K562 (cell line): ENCODE data around the gene PSORS1C1. TPM values are rescaled to one million over a fixed set of nuclear protein-coding genes. Genes with fewer than 3 reads are reported as not detected.

ENCODE experiments used
- DACH1 ChIP-seq: fragments of 450-650 bp; IDR thresholded peaks from 2 replicates; pipeline ENCODE4 v1.6.1; 2018; ENCODE audit not compliant: partially characterized antibody
- ETV5 ChIP-seq: sonication (generic); formaldehyde crosslinking; IDR thresholded peaks from 2 replicates; pipeline ENCODE4 v1.4.0; 2020; ENCODE audit warnings: low read depth, mild to moderate bottlenecking, missing genetic modification reagents
- FOXJ3 ChIP-seq: sonication (generic); formaldehyde crosslinking; IDR thresholded peaks from 2 replicates; pipeline ENCODE4 v1.4.0; 2020; ENCODE audit warnings: mild to moderate bottlenecking, missing genetic modification reagents
- FOXK1 ChIP-seq: sonication (generic); formaldehyde crosslinking; IDR thresholded peaks from 2 replicates; pipeline ENCODE4 v1.8.0; 2022; ENCODE audit warnings: missing genetic modification reagents, mild to moderate bottlenecking, borderline replicate concordance
- HDGF ChIP-seq: fragments of 450-650 bp; IDR thresholded peaks from 2 replicates; pipeline ENCODE4 v1.6.1; 2016
- MAFG ChIP-seq: fragments of 450-650 bp; conservative IDR thresholded peaks from 2 replicates; pipeline ENCODE4 v1.6.1; 2016; ENCODE audit warnings: missing genetic modification characterization, missing compliant biosample characterization
- MYNN ChIP-seq, 2 experiments: sonication (generic); formaldehyde crosslinking in 1 of 2; IDR thresholded peaks; 2 replicates each; pipeline versions ENCODE4 v1.5.0 to v1.6.1; 2016 to 2020; ENCODE audit warnings: antibody characterized with exemption in 1 of 2, missing genetic modification reagents in 1 of 2
- NCOA1 ChIP-seq: fragments of 450-650 bp; IDR thresholded peaks from 2 replicates; pipeline ENCODE4 v1.6.1; 2016; ENCODE audit warnings: low read depth
- SIN3A ChIP-seq, 2 experiments: fragments of 150-350 bp in 1 of 2; IDR thresholded peaks; 2 replicates each; pipeline ENCODE4 v1.6.1; 2011 to 2016; ENCODE audit warnings: borderline replicate concordance in 2 of 2, low read depth in 2 of 2, low read length in 2 of 2, mild to moderate bottlenecking in 2 of 2, moderate library complexity in 2 of 2; ENCODE audit not compliant: control insufficient read depth in 1 of 2
- TAF15 ChIP-seq: fragments of 200-400 bp; formaldehyde crosslinking; IDR thresholded peaks from 2 replicates; pipeline ENCODE4 v1.6.1; 2017; ENCODE audit warnings: mild to moderate bottlenecking, low read depth, low read length, moderate library complexity
- TAF7 ChIP-seq: fragments of 450-650 bp; IDR thresholded peaks from 2 replicates; pipeline ENCODE4 v1.6.1; 2016; ENCODE audit warnings: missing genetic modification characterization, missing compliant biosample characterization
- ZBTB7A ChIP-seq: IDR thresholded peaks from 2 replicates; pipeline ENCODE4 v1.6.1; 2011; ENCODE audit warnings: low read depth, mild to moderate bottlenecking, low read length, moderate library complexity, borderline replicate concordance; ENCODE audit not compliant: control insufficient read depth
- ZKSCAN1 ChIP-seq: fragments of 150-350 bp; IDR thresholded peaks from 2 replicates; pipeline ENCODE4 v1.6.1; 2016; ENCODE audit warnings: low read depth, low read length
- ZNF134 ChIP-seq: fragments of 250-450 bp; sonication (Bioruptor Pico); conservative IDR thresholded peaks from 2 replicates; pipeline ENCODE4 v1.4.0; 2020
- ZNF644 ChIP-seq: fragments of 200-800 bp; sonication (Bioruptor generic); IDR thresholded peaks from 2 replicates; pipeline ENCODE4 v1.6.1; 2016; ENCODE audit warnings: low read depth, missing genetic modification characterization, missing compliant biosample characterization
- polyA plus RNA-seq, 8 experiments: library from polyadenylated mRNA; depleted of rRNA in 4 of 8; stranded (reverse) in 5 of 8; unstranded in 3 of 8; fragments of >200 nt; fragmentation: Nextera tagmentation in 2 of 8; fragmentation: Illumina TruSeq in 1 of 8; extraction: Ambion mirVana in 2 of 8; extraction: Trizol in 1 of 8; gene quantifications; 2 replicates each; pipeline versions ENCODE4 v1.2.1 to v1.2.3, GENCODE V29; 2011 to 2014; ENCODE audit warnings: inconsistent platforms in 1 of 8, missing spikeins in 1 of 8
- total RNA-seq, 7 experiments: library from RNA; depleted of rRNA in 6 of 7; stranded (reverse); fragments of >200 nt in 6 of 7; fragmentation: Illumina TruSeq in 2 of 7; extraction: Trizol in 2 of 7; gene quantifications; 2 replicates each; pipeline versions ENCODE4 v1.2.1 to v1.2.3, GENCODE V29; 2011 to 2021; ENCODE audit warnings: low replicate concordance in 1 of 7
- TF ChIP-seq, protein P1 (sequence below): conservative IDR thresholded peaks from 2 replicates; pipeline ENCODE4 v1.6.1; 2011; ENCODE audit warnings: low read depth, mild to moderate bottlenecking, low read length; ENCODE audit not compliant: control insufficient read depth
- TF ChIP-seq, protein P2 (sequence below): fragments of 250-450 bp; sonication (Bioruptor Pico); IDR thresholded peaks from 2 replicates; pipeline ENCODE4 v1.5.1; 2021; ENCODE audit warnings: mild to moderate bottlenecking
- TF ChIP-seq, protein P3 (sequence below): sonication (generic); formaldehyde crosslinking; IDR thresholded peaks from 2 replicates; pipeline ENCODE4 v1.8.1; 2023; ENCODE audit warnings: mild to moderate bottlenecking, missing genetic modification reagents

The PSORS1C1 gene
- total and polyA plus RNA-seq, 9 of the 15 experiments (the other 6 are each of a cell fraction or from before 2014, with no cell fraction given), result 0.11 TPM; not detected in 8

DNA sequence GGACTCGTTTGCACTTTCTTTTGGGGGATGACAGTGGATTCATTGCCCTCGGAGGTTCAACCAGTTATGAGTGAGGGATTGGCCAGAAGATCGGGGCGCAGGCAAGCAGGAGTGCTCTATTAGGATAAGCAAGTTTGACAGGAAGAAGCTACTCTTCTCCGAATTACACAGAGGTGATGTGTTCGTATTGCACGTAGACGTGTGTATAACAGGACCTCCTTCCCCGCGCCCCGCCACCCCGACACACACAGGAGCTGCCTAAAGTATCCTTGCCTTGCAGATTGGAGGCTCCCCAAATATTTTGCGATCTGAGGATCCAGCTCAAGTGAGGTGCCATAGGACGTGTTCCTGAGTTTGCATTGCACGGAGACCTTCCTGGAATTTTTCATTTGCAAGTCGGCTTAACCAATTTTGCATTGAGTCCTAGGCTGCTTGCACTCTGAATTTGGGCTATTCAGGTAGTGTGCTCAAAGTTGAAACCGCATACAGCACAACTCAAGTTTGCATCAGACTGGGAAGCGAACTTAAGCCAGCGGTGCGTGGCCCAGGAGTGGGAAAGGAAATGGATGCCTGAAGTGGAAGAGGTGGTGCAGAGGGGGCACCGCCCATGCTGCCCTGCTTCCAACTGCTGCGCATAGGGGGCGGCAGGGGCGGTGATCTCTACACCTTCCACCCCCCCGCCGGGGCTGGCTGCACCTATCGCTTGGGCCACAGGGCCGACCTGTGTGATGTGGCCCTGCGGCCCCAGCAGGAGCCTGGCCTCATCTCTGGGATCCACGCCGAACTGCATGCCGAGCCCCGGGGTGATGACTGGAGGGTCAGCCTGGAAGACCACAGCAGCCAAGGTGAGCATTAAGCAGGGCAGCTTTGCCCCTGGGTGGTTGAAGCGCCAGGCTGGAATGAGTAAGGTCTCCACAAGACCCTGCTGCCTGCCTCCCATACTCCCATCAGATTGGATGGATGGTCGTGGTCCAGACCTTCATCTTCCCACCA is 44.6 kb downstream of the PSORS1C1 start (continued):
- TF ChIP-seq, protein P1, sequence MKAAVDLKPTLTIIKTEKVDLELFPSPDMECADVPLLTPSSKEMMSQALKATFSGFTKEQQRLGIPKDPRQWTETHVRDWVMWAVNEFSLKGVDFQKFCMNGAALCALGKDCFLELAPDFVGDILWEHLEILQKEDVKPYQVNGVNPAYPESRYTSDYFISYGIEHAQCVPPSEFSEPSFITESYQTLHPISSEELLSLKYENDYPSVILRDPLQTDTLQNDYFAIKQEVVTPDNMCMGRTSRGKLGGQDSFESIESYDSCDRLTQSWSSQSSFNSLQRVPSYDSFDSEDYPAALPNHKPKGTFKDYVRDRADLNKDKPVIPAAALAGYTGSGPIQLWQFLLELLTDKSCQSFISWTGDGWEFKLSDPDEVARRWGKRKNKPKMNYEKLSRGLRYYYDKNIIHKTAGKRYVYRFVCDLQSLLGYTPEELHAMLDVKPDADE, result 0 out of 2 replicates have a peak, but pooled peaks have one; percentile 22
- TF ChIP-seq FOXJ3 (CRISPR knock-in tag) (no peak), MAFG (tag) (no peak), TAF15 (no peak), ETV5 (CRISPR knock-in tag) (no peak), HDGF (no peak), NCOA1 (no peak), MYNN (IDR thresholded peaks at IDR 0.05) (peak; percentile 42; the same call in 1 of the 2 replicates), MYNN (CRISPR knock-in tag; IDR thresholded peaks at IDR 0.05) (no peak), FOXK1 (CRISPR knock-in tag) (no peak), ZNF134 (no peak), DACH1 (no peak), SIN3A (IDR thresholded peaks at IDR 0.05; ENCODE audit: borderline replicate concordance in 2 of 2, control insufficient read depth in 1 of 2, low read depth in 2 of 2, low read length in 2 of 2) (0 out of 4 replicates have a peak, but pooled peaks of 1 of the 2 experiments have one; percentile 17), ZKSCAN1 (no peak), ZNF644 (tag) (no peak), ZBTB7A (0 out of 2 replicates have a peak, but pooled peaks have one; percentile 59), TAF7 (tag) (no peak; the same call in 1 of the 2 replicates)
- TF ChIP-seq, protein P2, sequence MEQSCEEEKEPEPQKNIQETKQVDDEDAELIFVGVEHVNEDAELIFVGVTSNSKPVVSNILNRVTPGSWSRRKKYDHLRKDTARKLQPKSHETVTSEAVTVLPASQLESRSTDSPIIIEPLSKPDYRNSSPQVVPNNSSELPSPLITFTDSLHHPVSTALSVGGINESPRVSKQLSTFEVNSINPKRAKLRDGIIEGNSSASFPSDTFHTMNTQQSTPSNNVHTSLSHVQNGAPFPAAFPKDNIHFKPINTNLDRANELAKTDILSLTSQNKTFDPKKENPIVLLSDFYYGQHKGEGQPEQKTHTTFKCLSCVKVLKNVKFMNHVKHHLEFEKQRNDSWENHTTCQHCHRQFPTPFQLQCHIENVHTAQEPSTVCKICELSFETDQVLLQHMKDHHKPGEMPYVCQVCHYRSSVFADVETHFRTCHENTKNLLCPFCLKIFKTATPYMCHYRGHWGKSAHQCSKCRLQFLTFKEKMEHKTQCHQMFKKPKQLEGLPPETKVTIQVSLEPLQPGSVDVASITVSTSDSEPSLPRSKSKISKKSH (CRISPR knock-in tag), result no peak
- TF ChIP-seq, protein P3, sequence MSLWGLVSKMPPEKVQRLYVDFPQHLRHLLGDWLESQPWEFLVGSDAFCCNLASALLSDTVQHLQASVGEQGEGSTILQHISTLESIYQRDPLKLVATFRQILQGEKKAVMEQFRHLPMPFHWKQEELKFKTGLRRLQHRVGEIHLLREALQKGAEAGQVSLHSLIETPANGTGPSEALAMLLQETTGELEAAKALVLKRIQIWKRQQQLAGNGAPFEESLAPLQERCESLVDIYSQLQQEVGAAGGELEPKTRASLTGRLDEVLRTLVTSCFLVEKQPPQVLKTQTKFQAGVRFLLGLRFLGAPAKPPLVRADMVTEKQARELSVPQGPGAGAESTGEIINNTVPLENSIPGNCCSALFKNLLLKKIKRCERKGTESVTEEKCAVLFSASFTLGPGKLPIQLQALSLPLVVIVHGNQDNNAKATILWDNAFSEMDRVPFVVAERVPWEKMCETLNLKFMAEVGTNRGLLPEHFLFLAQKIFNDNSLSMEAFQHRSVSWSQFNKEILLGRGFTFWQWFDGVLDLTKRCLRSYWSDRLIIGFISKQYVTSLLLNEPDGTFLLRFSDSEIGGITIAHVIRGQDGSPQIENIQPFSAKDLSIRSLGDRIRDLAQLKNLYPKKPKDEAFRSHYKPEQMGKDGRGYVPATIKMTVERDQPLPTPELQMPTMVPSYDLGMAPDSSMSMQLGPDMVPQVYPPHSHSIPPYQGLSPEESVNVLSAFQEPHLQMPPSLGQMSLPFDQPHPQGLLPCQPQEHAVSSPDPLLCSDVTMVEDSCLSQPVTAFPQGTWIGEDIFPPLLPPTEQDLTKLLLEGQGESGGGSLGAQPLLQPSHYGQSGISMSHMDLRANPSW, result no peak
